Spinal cord (tissue), 10 donors: ENCODE measurements around the gene ALPK1. TPM values are rescaled to one million over a fixed set of nuclear protein-coding genes. Genes with fewer than 3 reads are reported as not detected.

Source experiments
- DNase-seq, 6 donors: peaks; one replicate each; pipeline versions ENCODE4 v3.0.0 to v3.0.0-alpha.2; 2013 to 2015; ENCODE audit warnings: low spot score in 6 of 6, low read depth in 4 of 6
- H3K27ac ChIP-seq: one replicate; pipeline ENCODE4 v1.5.1; 2013; ENCODE audit warnings: low read depth, low read length, control low read depth
- H3K27me3 ChIP-seq: one replicate; pipeline ENCODE4 v1.6.1; 2013; ENCODE audit warnings: low read length; ENCODE audit not compliant: control insufficient read depth, insufficient read depth
- H3K36me3 ChIP-seq: one replicate; pipeline ENCODE4 v1.6.1; 2013; ENCODE audit warnings: low read length; ENCODE audit not compliant: control insufficient read depth, insufficient read depth
- H3K4me1 ChIP-seq: one replicate; pipeline ENCODE4 v1.6.1; 2013; ENCODE audit warnings: low read length; ENCODE audit not compliant: control insufficient read depth, insufficient read depth
- H3K4me3 ChIP-seq: one replicate; pipeline ENCODE4 v1.5.1; 2013; ENCODE audit warnings: low read depth, low read length, control low read depth
- H3K9me3 ChIP-seq: one replicate; pipeline ENCODE4 v1.6.1; 2013; ENCODE audit warnings: low read length; ENCODE audit not compliant: control insufficient read depth, insufficient read depth
- WGBS: methylation state at CpG from one replicate; pipeline ENCODE4 v1.1.5; 2013; ENCODE audit warnings: missing lambda C conversion rate; ENCODE audit not compliant: insufficient coverage; 5-methylcytosine and 5-hydroxymethylcytosine counted together
- polyA plus RNA-seq, 2 donors: library from polyadenylated mRNA; unstranded; fragments of 120-200 nt; gene quantifications; one replicate each; pipeline ENCODE4 v1.2.1, GENCODE V29; 2013; ENCODE audit not compliant: insufficient read length in 2 of 2
- total RNA-seq, 2 donors: library from RNA; depleted of rRNA in 1 of 2; stranded (reverse); fragments of 120-200 nt in 1 of 2; fragments of >200 nt in 1 of 2; gene quantifications; one replicate each; pipeline versions ENCODE4 v1.2.3 to v1.2.4, GENCODE V29; 2013 to 2014
- donor health status: healthy.

The ALPK1 gene
- total and polyA plus RNA-seq, 4 donors = 3.8 to 15.2 (median 10.0) TPM

DNA sequence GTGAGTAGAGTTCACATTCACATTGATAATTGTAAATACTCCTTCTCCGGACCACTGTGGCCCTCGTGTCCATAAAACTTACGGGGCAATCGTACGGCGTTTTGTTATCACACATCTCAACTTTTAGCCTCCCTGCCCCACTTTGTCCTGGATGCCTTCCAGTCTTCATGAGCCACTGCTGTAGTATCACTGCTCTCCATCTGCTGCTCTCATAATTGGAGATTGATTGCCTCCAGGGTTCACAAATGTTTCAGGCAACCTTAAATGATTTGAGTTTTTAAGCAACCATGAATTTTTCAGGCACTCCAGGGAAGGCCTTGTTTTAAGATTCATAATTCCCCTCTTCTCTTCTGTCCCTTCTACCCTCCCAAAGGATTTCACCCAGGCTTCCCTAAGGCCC, 28.4 kb downstream of the ALPK1 start:
- peaks cover 16% of the 10 kb centered on the region for H3K27me3 ChIP-seq
- DNase-seq = peak in 2 of 6 donors; percentile 25 to 45
- 98% methylated on average over 6 of the region's 6 CpGs for WGBS
- H3K27ac ChIP-seq = no peak overlapping the region
- no peaks in the 10 kb centered on the region for H3K36me3 ChIP-seq
- no peak overlapping the region for H3K4me3 ChIP-seq
- H3K4me1 ChIP-seq = peaks cover 3% of the 10 kb centered on the region
- H3K9me3 ChIP-seq = no peaks in the 10 kb centered on the region

DNA sequence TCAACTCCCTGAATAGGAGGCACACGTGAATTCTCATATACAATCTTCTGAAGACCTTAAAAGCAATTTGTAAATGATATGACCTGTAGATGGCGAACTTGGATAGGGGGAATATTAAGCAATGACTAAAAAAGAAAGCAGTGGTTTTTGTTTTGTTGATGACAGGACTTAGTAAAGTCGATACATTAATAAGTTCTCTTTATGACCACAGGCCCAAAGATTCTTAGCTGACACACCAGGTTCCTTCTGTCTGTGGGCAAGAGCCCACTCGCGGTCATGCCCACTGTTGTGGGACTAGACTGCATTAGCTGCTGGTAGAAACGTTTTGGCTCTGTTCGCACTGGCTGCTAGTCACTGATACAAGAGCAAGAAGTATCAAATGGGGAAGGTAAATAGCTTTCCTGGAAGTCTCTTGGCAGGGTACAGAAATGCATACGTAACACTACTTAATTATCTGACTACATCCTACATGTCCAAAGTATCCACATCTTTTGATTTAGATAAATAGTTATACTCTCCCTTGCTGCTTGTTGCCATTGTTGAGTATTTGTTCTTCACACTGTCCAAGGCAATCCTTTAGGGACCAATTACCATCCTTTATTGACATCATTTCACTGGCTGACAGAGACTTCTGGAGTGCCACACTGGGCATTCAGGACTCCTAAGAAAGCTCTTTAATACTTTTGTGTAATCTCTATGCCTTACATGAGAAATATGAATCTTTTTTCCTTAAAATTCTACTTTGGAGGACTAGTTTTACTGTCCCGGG, 31.0 kb downstream of the ALPK1 start:
- H3K9me3 ChIP-seq = no peaks in the 10 kb centered on the region
- no peaks in the 10 kb centered on the region for H3K36me3 ChIP-seq
- peaks cover 23% of the 10 kb centered on the region for H3K27me3 ChIP-seq
- H3K27ac ChIP-seq = no peak overlapping the region
- WGBS = 40% methylated on average over 4 of the region's 9 CpGs
- H3K4me3 ChIP-seq = no peak overlapping the region
- peaks cover 3% of the 10 kb centered on the region for H3K4me1 ChIP-seq
- peak in 4 of 6 donors; percentile 48 to 93 (median 74) for DNase-seq

DNA sequence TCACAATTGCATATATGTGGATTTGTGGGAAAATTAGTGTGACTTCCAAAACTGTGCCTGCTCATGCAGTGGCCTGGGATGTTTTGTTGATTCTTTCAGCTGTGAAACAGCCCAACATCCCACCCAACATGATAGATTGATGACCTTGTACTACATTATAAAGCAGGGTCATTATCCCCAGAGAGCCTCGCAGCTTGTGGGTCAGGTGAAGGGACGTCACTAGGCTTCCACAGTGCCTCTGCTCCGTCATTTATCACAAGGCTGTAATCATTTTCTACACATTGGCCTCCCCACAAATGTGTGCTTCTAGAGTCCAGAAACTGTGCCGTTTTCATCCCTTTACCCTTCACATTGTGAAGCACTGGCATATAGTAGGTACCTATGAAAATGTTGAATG, 31.6 kb downstream of the ALPK1 start:
- Histone ChIP-seq H3K36me3 (no peaks in the 10 kb centered on the region), H3K4me1 (peaks cover 3% of the 10 kb centered on the region), H3K4me3 (no peak overlapping the region), H3K27me3 (peaks cover 23% of the 10 kb centered on the region), H3K27ac (no peak overlapping the region), H3K9me3 (no peaks in the 10 kb centered on the region)
- 67% methylated on average over 1 of the region's 4 CpGs for WGBS
- no peak for DNase-seq

DNA sequence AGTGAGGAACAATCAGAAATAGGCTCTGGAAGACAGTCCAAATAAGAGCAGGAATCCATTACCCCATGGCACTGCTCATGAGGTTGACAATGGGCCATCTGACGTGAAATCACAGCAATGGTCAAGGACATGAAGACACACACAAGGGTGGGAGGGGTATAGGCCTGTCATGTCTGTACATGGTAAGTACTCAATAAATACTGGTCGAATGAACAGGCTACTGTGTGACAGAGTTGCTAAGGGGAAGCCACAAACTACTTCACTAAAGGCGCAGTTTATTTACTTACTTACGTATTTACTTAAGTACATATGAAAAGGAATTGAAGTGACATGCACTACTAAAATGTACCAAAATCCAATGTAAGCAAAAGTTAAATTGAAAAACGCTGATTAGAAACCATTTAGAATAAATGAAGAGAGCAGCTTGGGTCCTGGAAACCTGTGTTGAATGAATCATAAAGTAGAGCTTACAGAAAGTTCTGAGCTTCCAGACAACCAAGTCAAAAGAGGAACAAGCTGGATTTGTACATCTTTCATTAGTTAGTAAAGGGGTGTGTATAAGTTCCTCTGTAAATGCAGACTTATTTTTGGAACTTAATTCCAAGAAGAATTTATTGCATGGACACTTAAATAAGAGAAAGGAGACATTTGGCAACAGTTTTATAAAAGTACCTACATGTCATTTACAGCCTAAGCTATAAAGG, 32.7 kb downstream of the ALPK1 start:
- no peak for DNase-seq

GRCh38 chr4:112330921-112331320, 33.8 kb downstream of the ALPK1 start:
- no peaks in the 10 kb centered on the region for H3K9me3 ChIP-seq
- DNase-seq = no peak
- no peaks in the 10 kb centered on the region for H3K36me3 ChIP-seq
- H3K27me3 ChIP-seq = peaks cover 25% of the 10 kb centered on the region
- H3K4me1 ChIP-seq = peaks cover 3% of the 10 kb centered on the region
- no CpG with 5 or more reads among the region's 4 CpGs for WGBS
- no peak overlapping the region for H3K27ac ChIP-seq
- no peak overlapping the region for H3K4me3 ChIP-seq

More for the DNA sequence above, 32.7 kb downstream of the ALPK1 start:
- Histone ChIP-seq H3K9me3 (no peaks in the 10 kb centered on the region), H3K27ac (no peak overlapping the region), H3K36me3 (no peaks in the 10 kb centered on the region), H3K4me3 (no peak overlapping the region), H3K4me1 (peaks cover 3% of the 10 kb centered on the region), H3K27me3 (peaks cover 23% of the 10 kb centered on the region)
- 100% methylated on average over 1 of the region's 5 CpGs for WGBS

DNA sequence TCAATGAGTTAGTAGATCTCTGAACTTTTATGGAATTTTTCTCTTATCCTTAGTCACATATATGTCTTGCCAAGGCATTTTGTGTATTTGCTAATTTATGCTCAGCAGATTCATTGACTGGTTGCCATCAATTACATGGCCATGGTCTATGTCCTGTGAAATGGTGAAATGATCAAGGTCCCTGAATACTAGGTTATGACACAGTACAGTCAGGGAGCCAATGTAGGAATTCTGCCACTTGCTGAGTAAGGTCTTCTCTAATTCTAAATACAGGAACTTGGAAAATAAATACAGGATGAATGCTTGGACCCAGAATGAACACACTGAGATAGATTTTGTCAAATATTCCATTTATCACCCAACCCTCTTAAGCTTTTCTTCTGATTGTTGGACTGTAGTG, 35.2 kb downstream of the ALPK1 start:
- DNase-seq = no peak
- Histone ChIP-seq H3K36me3 (no peaks in the 10 kb centered on the region), H3K9me3 (no peaks in the 10 kb centered on the region), H3K27me3 (peaks cover 26% of the 10 kb centered on the region), H3K4me3 (no peak overlapping the region), H3K27ac (no peak overlapping the region), H3K4me1 (peaks cover 3% of the 10 kb centered on the region)

DNA sequence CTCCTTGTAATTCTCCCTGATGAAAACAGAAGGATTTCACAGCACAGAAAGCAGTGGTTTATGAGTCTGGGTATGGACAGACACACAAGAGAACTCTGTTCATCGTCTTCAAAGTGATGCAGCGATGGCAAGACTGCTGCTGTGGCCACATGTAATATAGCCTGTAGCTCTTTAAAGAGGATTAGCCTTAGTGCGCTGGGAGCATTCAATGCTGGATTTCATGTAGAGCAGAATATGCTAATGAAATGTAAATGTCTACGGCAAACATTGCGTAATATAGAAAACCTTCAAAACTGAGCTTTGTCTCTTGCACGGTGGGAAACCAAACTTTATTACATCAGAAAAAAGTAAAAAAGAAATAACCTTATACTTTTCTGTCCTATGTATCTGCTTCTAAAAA, 42.9 kb downstream of the ALPK1 start:
- no peaks in the 10 kb centered on the region for H3K9me3 ChIP-seq
- no peak overlapping the region for H3K4me3 ChIP-seq
- H3K4me1 ChIP-seq = no peaks in the 10 kb centered on the region
- peak in 2 of 6 donors; percentile 49 to 70 for DNase-seq
- peaks cover 28% of the 10 kb centered on the region for H3K27me3 ChIP-seq
- 36% methylated on average over 3 of the region's 6 CpGs for WGBS
- H3K27ac ChIP-seq = peak overlapping the region; percentile 63
- H3K36me3 ChIP-seq = no peaks in the 10 kb centered on the region

- WGBS = 59% methylated on average over 4 of the region's 5 CpGs
- peak overlapping the region; percentile 61 for H3K27ac ChIP-seq
- H3K4me3 ChIP-seq = no peak overlapping the region
- no peaks in the 10 kb centered on the region for H3K9me3 ChIP-seq
- no peaks in the 10 kb centered on the region for H3K36me3 ChIP-seq
- peaks cover 29% of the 10 kb centered on the region for H3K27me3 ChIP-seq
- DNase-seq = peak in 2 of 6 donors; percentile 56 to 87
- no peaks in the 10 kb centered on the region for H3K4me1 ChIP-seq
Observed at GRCh38 chr4:112341033-112341432, 43.9 kb downstream of the ALPK1 start.

GRCh38 chr4:112343330-112344080, 46.3 kb downstream of the ALPK1 start:
- H3K9me3 ChIP-seq = no peaks in the 10 kb centered on the region
- peaks cover 4% of the 10 kb centered on the region for H3K4me1 ChIP-seq
- no peak overlapping the region for H3K4me3 ChIP-seq
- peak in 2 of 6 donors; percentile 69 to 88 for DNase-seq
- no peaks in the 10 kb centered on the region for H3K36me3 ChIP-seq
- peaks cover 23% of the 10 kb centered on the region for H3K27me3 ChIP-seq
- 35% methylated on average over 3 of the region's 10 CpGs for WGBS
- H3K27ac ChIP-seq = no peak overlapping the region
